ENCODE data around the gene LYRM7. TPM values are rescaled to one million over a fixed set of nuclear protein-coding genes. Genes with fewer than 3 reads are reported as not detected.

Gene LYRM7
- total RNA-seq, result 30.4 TPM

DNA sequence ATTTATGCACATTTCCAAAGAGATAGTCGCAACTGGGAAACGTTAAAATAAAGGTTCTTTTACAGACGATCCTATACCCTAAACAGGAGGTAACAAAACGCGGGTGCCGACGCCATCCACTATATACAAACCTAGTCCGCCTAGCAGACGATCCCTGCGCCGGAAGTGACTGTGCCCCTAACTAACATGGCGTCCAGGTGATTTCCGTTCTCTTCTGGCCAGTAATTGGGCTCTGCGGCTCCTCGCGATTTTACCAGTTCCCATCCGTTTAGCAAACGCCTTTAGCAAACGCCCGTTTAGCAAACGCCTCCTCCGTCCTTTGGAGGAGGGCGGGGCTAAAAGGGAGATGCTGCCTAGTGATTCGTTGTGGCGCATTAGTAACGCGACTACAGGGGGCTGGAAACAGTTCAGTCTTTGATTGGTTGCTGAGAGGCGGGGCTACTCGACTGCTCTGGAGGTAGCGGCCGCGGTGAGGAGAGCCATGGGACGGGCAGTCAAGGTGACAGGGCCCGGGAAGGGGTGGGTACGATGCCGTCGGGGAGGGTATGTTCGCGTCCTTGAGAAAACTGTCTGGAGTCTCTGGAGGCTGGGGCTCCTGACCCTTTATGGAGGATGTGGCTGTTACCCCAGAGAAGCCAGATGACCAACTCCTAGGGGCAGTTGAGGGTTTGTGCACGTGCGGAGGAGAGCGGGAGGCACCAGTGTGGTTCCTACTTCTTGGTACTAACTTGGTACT is at the start of gene LYRM7:
Gene LYRM7 (plus strand): TSS at position 405 of the 736 bp plus-strand sequence. CDS start 77 bp downstream, at position 482.

DNA sequence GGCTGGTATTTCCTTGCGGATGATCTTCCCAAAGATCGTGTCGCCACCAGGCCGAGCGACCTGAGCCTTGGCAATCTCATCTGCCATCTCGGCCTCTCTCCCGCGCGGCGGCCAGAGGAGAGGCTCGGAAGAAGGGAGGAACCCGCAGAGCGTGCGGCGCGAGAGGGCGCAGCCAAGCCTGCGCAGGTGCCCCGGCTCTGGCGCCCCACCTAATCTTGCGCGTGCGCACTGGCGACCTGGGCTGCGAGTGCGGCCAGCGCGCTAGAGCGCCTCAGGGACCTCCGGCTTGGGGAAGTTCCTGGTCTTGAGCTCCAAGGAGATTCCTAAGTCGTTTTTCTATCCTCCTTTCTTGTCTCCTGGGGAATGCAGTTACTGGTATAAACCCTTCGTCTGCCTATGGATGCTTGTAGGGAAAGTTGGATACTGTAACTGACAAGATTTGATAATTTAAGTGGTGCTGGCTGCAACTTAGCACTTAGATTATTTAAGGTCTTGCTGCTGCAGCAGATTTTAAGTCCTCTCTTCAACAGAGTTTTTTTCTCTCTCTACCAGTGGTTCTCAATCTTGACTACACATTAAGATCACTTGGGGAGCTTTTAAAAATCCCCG is 5.5 kb upstream of the LYRM7 start, which contains the start of gene HINT1:
Gene HINT1 (minus strand): TSS at position 138 of the 609 bp plus-strand sequence. CDS start 51 bp downstream, at position 87.

Other genes with a start within 250 kb of the LYRM7 start
- gene HINT1, start 5.7 kb upstream of the LYRM7 start, total RNA-seq, result 220 TPM
- 106 TPM for gene CDC42SE2, start 93.1 kb downstream of the LYRM7 start, total RNA-seq